ENCODE data around the gene ERBB4. TPM values are rescaled to one million over a fixed set of nuclear protein-coding genes. Genes with fewer than 3 reads are reported as not detected.

Gene ERBB4
- total RNA-seq, 1 experiment from 2014 or later, result 0.06 TPM

- peak; percentile 6 for DNase-seq (ENCODE audit: low read depth)
Measured at GRCh38 chr2:212364112-212364985, 174.3 kb downstream of the ERBB4 start.

GRCh38 chr2:212361174-212361756, 177.3 kb downstream of the ERBB4 start:
- DNase-seq (ENCODE audit: low read depth), result no peak

- DNase-seq (ENCODE audit: low read depth), result no peak
Measured at GRCh38 chr2:212360068-212360460, 178.5 kb downstream of the ERBB4 start.

- DNase-seq (ENCODE audit: low read depth), result no peak
Measured at GRCh38 chr2:212359425-212360067, 179.1 kb downstream of the ERBB4 start.

GRCh38 chr2:212357606-212358005, 181.0 kb downstream of the ERBB4 start:
- no peak for DNase-seq (ENCODE audit: low read depth)

- no peak for DNase-seq (ENCODE audit: low read depth)
Measured at GRCh38 chr2:212354382-212354781, 184.2 kb downstream of the ERBB4 start.

GRCh38 chr2:212348501-212348900, 190.1 kb downstream of the ERBB4 start:
- no peak for DNase-seq (ENCODE audit: low read depth)

- no peak for DNase-seq (ENCODE audit: low read depth)
Measured at GRCh38 chr2:212346865-212347264, 191.7 kb downstream of the ERBB4 start.

- no peak for DNase-seq (ENCODE audit: low read depth)
Measured at GRCh38 chr2:212345966-212346365, 192.6 kb downstream of the ERBB4 start.

GRCh38 chr2:212344131-212344530, 194.5 kb downstream of the ERBB4 start:
- DNase-seq (ENCODE audit: low read depth), result no peak

GRCh38 chr2:212343167-212343566, 195.4 kb downstream of the ERBB4 start:
- DNase-seq (ENCODE audit: low read depth), result no peak

- DNase-seq (ENCODE audit: low read depth), result no peak
Measured at GRCh38 chr2:212337486-212338343, 200.9 kb downstream of the ERBB4 start.

GRCh38 chr2:212337036-212337435, 201.6 kb downstream of the ERBB4 start:
- DNase-seq (ENCODE audit: low read depth), result no peak

GRCh38 chr2:212330263-212330662, 208.3 kb downstream of the ERBB4 start:
- DNase-seq (ENCODE audit: low read depth), result no peak

GRCh38 chr2:212328712-212329496, 209.7 kb downstream of the ERBB4 start:
- no peak for DNase-seq (ENCODE audit: low read depth)

- DNase-seq (ENCODE audit: low read depth), result no peak
Measured at GRCh38 chr2:212328136-212328535, 210.5 kb downstream of the ERBB4 start.

- DNase-seq (ENCODE audit: low read depth), result no peak
Measured at GRCh38 chr2:212327171-212327809, 211.3 kb downstream of the ERBB4 start.

- no peak for DNase-seq (ENCODE audit: low read depth)
Measured at GRCh38 chr2:212318636-212319035, 220.0 kb downstream of the ERBB4 start.

- DNase-seq (ENCODE audit: low read depth), result no peak
Measured at GRCh38 chr2:212314680-212315079, 223.9 kb downstream of the ERBB4 start.

- no peak for DNase-seq (ENCODE audit: low read depth)
Measured at GRCh38 chr2:212311807-212312404, 226.7 kb downstream of the ERBB4 start.
